ENCODE measurements around the gene C19orf25. TPM values are rescaled to one million over a fixed set of nuclear protein-coding genes. Genes with fewer than 3 reads are reported as not detected.

Gene C19orf25
- total and polyA plus RNA-seq, 2 donors (not counting 1 experiment from before 2014, with no cell fraction given) = 11.2 to 24.8 TPM

- H3K27me3 ChIP-seq (ENCODE audit: control insufficient read depth, insufficient read depth, low read length) = no peaks in the 10 kb centered on the region
- TF ChIP-seq CTCF (conservative IDR thresholded peaks at IDR 0.05 in 1 of 2, IDR thresholded peaks at IDR 0.05 in 1 of 2; ENCODE audit: low read depth in 1 of 2, low read length in 2 of 2) (no peak), EZH2 (IDR thresholded peaks at IDR 0.05; ENCODE audit: low read length, missing control alignments) (no peak)
- H2AFZ ChIP-seq (ENCODE audit: low read length) = no peak overlapping the region
- peaks cover 44% of the 10 kb centered on the region for H3K36me3 ChIP-seq (ENCODE audit: control insufficient read depth, insufficient read depth, low read length)
- H3K79me2 ChIP-seq (ENCODE audit: control insufficient read depth, insufficient read depth, low read length) = peaks cover 30% of the 10 kb centered on the region
- no peaks in the 10 kb centered on the region for H3K4me1 ChIP-seq (ENCODE audit: control insufficient read depth, extremely low read depth, insufficient read depth, low read length)
- H3K4me2 ChIP-seq (ENCODE audit: extremely low read depth, insufficient read depth, low read length) = no peak overlapping the region
- DNase-seq (ENCODE audit: low read depth in 2 of 2) = no peak
- H3K27ac ChIP-seq (ENCODE audit: insufficient read depth, low read length) = no peak overlapping the region
- no peak overlapping the region for H3K4me3 ChIP-seq (replicated peaks in 1 of 4; ENCODE audit: control extremely low read depth in 1 of 4, insufficient read depth in 1 of 4, low read depth in 3 of 4, low read length in 4 of 4)
- H4K20me1 ChIP-seq (ENCODE audit: control insufficient read depth, extremely low read depth, insufficient read depth, low read length) = no peaks in the 10 kb centered on the region
- H3K9me3 ChIP-seq (ENCODE audit: control insufficient read depth, insufficient read depth, low read depth, low read length) = no peaks in the 10 kb centered on the region
- no peak overlapping the region for H3K9ac ChIP-seq (ENCODE audit: insufficient read depth, low read length)
Observed at GRCh38 chr19:1426736-1427135, 52.3 kb downstream of the C19orf25 start.

- H3K4me2 ChIP-seq (ENCODE audit: extremely low read depth, insufficient read depth, low read length) = no peak overlapping the region
- H3K4me1 ChIP-seq (ENCODE audit: control insufficient read depth, extremely low read depth, insufficient read depth, low read length) = no peaks in the 10 kb centered on the region
- no peaks in the 10 kb centered on the region for H4K20me1 ChIP-seq (ENCODE audit: control insufficient read depth, extremely low read depth, insufficient read depth, low read length)
- H3K36me3 ChIP-seq (ENCODE audit: control insufficient read depth, insufficient read depth, low read length) = peaks cover 50% of the 10 kb centered on the region
- H3K79me2 ChIP-seq (ENCODE audit: control insufficient read depth, insufficient read depth, low read length) = peaks cover 38% of the 10 kb centered on the region
- no peak overlapping the region for H3K27ac ChIP-seq (ENCODE audit: insufficient read depth, low read length)
- no peaks in the 10 kb centered on the region for H3K27me3 ChIP-seq (ENCODE audit: control insufficient read depth, insufficient read depth, low read length)
- H3K9me3 ChIP-seq (ENCODE audit: control insufficient read depth, insufficient read depth, low read depth, low read length) = no peaks in the 10 kb centered on the region
- DNase-seq (ENCODE audit: low read depth in 2 of 2) = no peak
- H2AFZ ChIP-seq (ENCODE audit: low read length) = no peak overlapping the region
- H3K9ac ChIP-seq (ENCODE audit: insufficient read depth, low read length) = no peak overlapping the region
- no peak for TF ChIP-seq EZH2 (IDR thresholded peaks at IDR 0.05; ENCODE audit: low read length, missing control alignments)
- TF ChIP-seq CTCF (conservative IDR thresholded peaks at IDR 0.05 in 1 of 2, IDR thresholded peaks at IDR 0.05 in 1 of 2; ENCODE audit: low read depth in 1 of 2, low read length in 2 of 2) = no peak
- no peak overlapping the region for H3K4me3 ChIP-seq (replicated peaks in 1 of 4; ENCODE audit: control extremely low read depth in 1 of 4, insufficient read depth in 1 of 4, low read depth in 3 of 4, low read length in 4 of 4)
Observed at GRCh38 chr19:1425902-1426301, 53.1 kb downstream of the C19orf25 start.

- no peaks in the 10 kb centered on the region for H3K9me3 ChIP-seq (ENCODE audit: control insufficient read depth, insufficient read depth, low read depth, low read length)
- H3K79me2 ChIP-seq (ENCODE audit: control insufficient read depth, insufficient read depth, low read length) = peaks cover 44% of the 10 kb centered on the region
- no peaks in the 10 kb centered on the region for H4K20me1 ChIP-seq (ENCODE audit: control insufficient read depth, extremely low read depth, insufficient read depth, low read length)
- H3K27me3 ChIP-seq (ENCODE audit: control insufficient read depth, insufficient read depth, low read length) = no peaks in the 10 kb centered on the region
- TF ChIP-seq EZH2 (IDR thresholded peaks at IDR 0.05; ENCODE audit: low read length, missing control alignments) (no peak), CTCF (conservative IDR thresholded peaks at IDR 0.05 in 1 of 2, IDR thresholded peaks at IDR 0.05 in 1 of 2; ENCODE audit: low read depth in 1 of 2, low read length in 2 of 2) (no peak)
- H2AFZ ChIP-seq (ENCODE audit: low read length) = no peak overlapping the region
- DNase-seq (ENCODE audit: low read depth in 2 of 2) = peak in 1 of 2 donors; percentile 35
- no peak overlapping the region for H3K9ac ChIP-seq (ENCODE audit: insufficient read depth, low read length)
- H3K4me3 ChIP-seq (replicated peaks in 1 of 4; ENCODE audit: control extremely low read depth in 1 of 4, insufficient read depth in 1 of 4, low read depth in 3 of 4, low read length in 4 of 4) = no peak overlapping the region
- H3K36me3 ChIP-seq (ENCODE audit: control insufficient read depth, insufficient read depth, low read length) = peaks cover 55% of the 10 kb centered on the region
- H3K4me2 ChIP-seq (ENCODE audit: extremely low read depth, insufficient read depth, low read length) = no peak overlapping the region
- H3K27ac ChIP-seq (ENCODE audit: insufficient read depth, low read length) = no peak overlapping the region
- no peaks in the 10 kb centered on the region for H3K4me1 ChIP-seq (ENCODE audit: control insufficient read depth, extremely low read depth, insufficient read depth, low read length)
Observed at GRCh38 chr19:1425102-1425837, 53.7 kb downstream of the C19orf25 start.
